CD4-positive, alpha-beta T cell (primary cell): ENCODE measurements around the gene NLRP9. TPM values are rescaled to one million over a fixed set of nuclear protein-coding genes. Genes with fewer than 3 reads are reported as not detected.
A peak's percentile ranks its signal among the peaks of the same experiment; 100 is the strongest.

Experiments
- ATAC-seq: fragments of 200-7000 bp; cut with Tn5 transposase; one replicate; pipeline ENCODE4 v1.10.0; 2022; ENCODE audit warnings: mild to moderate bottlenecking; ENCODE audit not compliant: poor library complexity
- CTCF ChIA-PET: fragments of 350-600 bp; sonication (Branson Sonifier 250); formaldehyde crosslinking; loops from one replicate; lab custom pipeline; 2021; ENCODE audit warnings: antibody characterized with exemption, inconsistent platforms; lab: Charles Lee
- POLR2A ChIA-PET: fragments of 350-600 bp; sonication (Branson Sonifier 250); formaldehyde crosslinking; loops from one replicate; lab custom pipeline; 2021; ENCODE audit warnings: antibody characterized with exemption, inconsistent platforms; lab: Charles Lee
- DNase-seq, 14 experiments: peaks; one replicate each; pipeline ENCODE4 v3.0.0-alpha.2; 2013 to 2020; ENCODE audit warnings: mixed read lengths in 2 of 14
- H3K27ac ChIP-seq, 2 donors: one replicate each; pipeline versions ENCODE4 v1.5.1 to v1.7.0; 2013; ENCODE audit warnings: low read length in 2 of 2, low read depth in 1 of 2, mild to moderate bottlenecking in 1 of 2
- H3K27me3 ChIP-seq, 2 experiments: 1 replicate in 1 of 2; 2 replicates in 1 of 2; pipeline versions ENCODE4 v1.6.1 to v1.7.0; 2013; ENCODE audit warnings: low read length in 2 of 2, control low read depth in 1 of 2, mild to moderate bottlenecking in 1 of 2, moderate library complexity in 1 of 2; ENCODE audit not compliant: insufficient read depth in 2 of 2, control insufficient read depth in 1 of 2
- H3K36me3 ChIP-seq: one replicate; pipeline ENCODE4 v1.6.1; 2013; ENCODE audit warnings: low read length, control low read depth; ENCODE audit not compliant: insufficient read depth
- H3K4me1 ChIP-seq: one replicate; pipeline ENCODE4 v1.6.1; 2013; ENCODE audit warnings: low read length, control low read depth; ENCODE audit not compliant: insufficient read depth
- H3K4me3 ChIP-seq: one replicate; pipeline ENCODE4 v1.5.1; 2013; ENCODE audit warnings: mild to moderate bottlenecking, low read length, moderate library complexity
- H3K9me3 ChIP-seq, 2 experiments: 1 replicate in 1 of 2; 2 replicates in 1 of 2; pipeline versions ENCODE4 v1.6.1 to v1.7.0; 2013; ENCODE audit warnings: low read length in 2 of 2, mild to moderate bottlenecking in 2 of 2, control low read depth in 1 of 2, moderate library complexity in 1 of 2; ENCODE audit not compliant: control insufficient read depth in 1 of 2, insufficient read depth in 1 of 2
- H3K27ac Mint-ChIP-seq: one replicate; pipeline ENCODE4 v1.8.0; 2020; ENCODE audit warnings: mixed read lengths
- H3K27me3 Mint-ChIP-seq: one replicate; pipeline ENCODE4 v1.8.0; 2021; ENCODE audit warnings: mixed read lengths
- H3K36me3 Mint-ChIP-seq: one replicate; pipeline ENCODE4 v1.8.0; 2021; ENCODE audit warnings: low read depth, mixed read lengths
- H3K4me1 Mint-ChIP-seq: one replicate; pipeline ENCODE4 v1.8.0; 2021; ENCODE audit warnings: low read depth, mixed read lengths
- H3K4me3 Mint-ChIP-seq: one replicate; pipeline ENCODE4 v1.8.0; 2020; ENCODE audit warnings: mild to moderate bottlenecking, mixed read lengths
- H3K9me3 Mint-ChIP-seq: one replicate; pipeline ENCODE4 v1.8.0; 2020; ENCODE audit warnings: mixed read lengths
- intact Hi-C, 2 experiments: fragments of 100-400 bp; cut with DNase I in 1 of 2; cut with micrococcal nuclease in 1 of 2; formaldehyde crosslinking; loops; one replicate each; pipeline versions ENCODE4 v1.15.1 to v1.9.0; 2023 to 2025; cut with DNase I, micrococcal nuclease
- total RNA-seq, 174 experiments: library from RNA in 2 of 174; stranded (reverse) in 2 of 174; gene quantifications; one replicate each; pipeline ENCODE4 v1.2.3 and lab custom pipeline; 2021 to 2026
- TF ChIP-seq, protein P1 (sequence below): fragments of 200-600 bp; IDR thresholded peaks from one replicate; pipeline ENCODE4 v1.8.0; 2022; ENCODE audit warnings: antibody characterized with exemption, mild to moderate bottlenecking

The NLRP9 gene
- total RNA-seq, 2 experiments from 2014 or later: not detected

DNA sequence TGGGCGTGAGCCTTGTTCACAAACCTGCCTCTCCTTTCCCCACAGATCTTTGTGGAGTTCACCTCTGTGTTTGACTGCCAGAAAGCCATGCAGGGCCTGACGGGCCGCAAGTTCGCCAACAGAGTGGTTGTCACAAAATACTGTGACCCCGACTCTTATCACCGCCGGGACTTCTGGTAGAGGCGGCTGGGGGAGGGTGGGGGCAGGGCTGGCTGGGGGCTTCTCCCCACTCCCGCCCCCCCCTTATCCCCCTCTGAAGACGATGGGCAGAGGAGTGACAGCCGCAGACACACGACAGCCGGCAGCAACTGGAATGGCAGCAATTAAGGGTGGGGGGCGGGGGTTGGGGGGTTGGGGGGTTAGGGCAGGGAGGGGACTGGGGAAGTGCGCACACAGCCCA lies 64.3 kb downstream of the NLRP9 start:
- peaks cover 57% of the 10 kb centered on the region for H3K4me1 ChIP-seq
- no peak overlapping the region for H3K4me3 ChIP-seq
- intact Hi-C loops: loop anchor here in 1 of 2 experiments (2.0 to 10.0 kb wide), 2 partner anchors 39 to 641 kb away; partner anchors contain the start of gene ZSCAN5A
- DNase-seq (peak in 1 of 14 experiments; percentile 27), ATAC-seq (no peak)
- peak overlapping the region; percentile 49 for H3K4me3 Mint-ChIP-seq
- peaks cover 79% of the 10 kb centered on the region for H3K36me3 Mint-ChIP-seq
- H3K27ac ChIP-seq: peak overlapping the region in 1 of 2 donors; percentile 89
- peaks cover 43% of the 10 kb centered on the region for H3K4me1 Mint-ChIP-seq
- ChIA-PET POLR2A (interaction anchor here (1.0 to 1.2 kb wide), 2 partner anchors 10 to 19 kb away, joined by 3 to 4 read pairs; partner anchors contain the start of gene U2AF2), CTCF (interaction anchor here (1.1 kb wide), 1 partner anchor 30 kb away, joined by 3 read pairs; no protein-coding TSS in a partner anchor)
- H3K27ac Mint-ChIP-seq: peak overlapping the region; percentile 79
- H3K27me3 ChIP-seq: no peaks in the 10 kb centered on the region
- no peaks in the 10 kb centered on the region for H3K9me3 ChIP-seq
- H3K36me3 ChIP-seq: peaks cover 52% of the 10 kb centered on the region
- no peaks in the 10 kb centered on the region for H3K9me3 Mint-ChIP-seq
- no peaks in the 10 kb centered on the region for H3K27me3 Mint-ChIP-seq
- TF ChIP-seq, protein P1, sequence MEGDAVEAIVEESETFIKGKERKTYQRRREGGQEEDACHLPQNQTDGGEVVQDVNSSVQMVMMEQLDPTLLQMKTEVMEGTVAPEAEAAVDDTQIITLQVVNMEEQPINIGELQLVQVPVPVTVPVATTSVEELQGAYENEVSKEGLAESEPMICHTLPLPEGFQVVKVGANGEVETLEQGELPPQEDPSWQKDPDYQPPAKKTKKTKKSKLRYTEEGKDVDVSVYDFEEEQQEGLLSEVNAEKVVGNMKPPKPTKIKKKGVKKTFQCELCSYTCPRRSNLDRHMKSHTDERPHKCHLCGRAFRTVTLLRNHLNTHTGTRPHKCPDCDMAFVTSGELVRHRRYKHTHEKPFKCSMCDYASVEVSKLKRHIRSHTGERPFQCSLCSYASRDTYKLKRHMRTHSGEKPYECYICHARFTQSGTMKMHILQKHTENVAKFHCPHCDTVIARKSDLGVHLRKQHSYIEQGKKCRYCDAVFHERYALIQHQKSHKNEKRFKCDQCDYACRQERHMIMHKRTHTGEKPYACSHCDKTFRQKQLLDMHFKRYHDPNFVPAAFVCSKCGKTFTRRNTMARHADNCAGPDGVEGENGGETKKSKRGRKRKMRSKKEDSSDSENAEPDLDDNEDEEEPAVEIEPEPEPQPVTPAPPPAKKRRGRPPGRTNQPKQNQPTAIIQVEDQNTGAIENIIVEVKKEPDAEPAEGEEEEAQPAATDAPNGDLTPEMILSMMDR: no peak

DNA sequence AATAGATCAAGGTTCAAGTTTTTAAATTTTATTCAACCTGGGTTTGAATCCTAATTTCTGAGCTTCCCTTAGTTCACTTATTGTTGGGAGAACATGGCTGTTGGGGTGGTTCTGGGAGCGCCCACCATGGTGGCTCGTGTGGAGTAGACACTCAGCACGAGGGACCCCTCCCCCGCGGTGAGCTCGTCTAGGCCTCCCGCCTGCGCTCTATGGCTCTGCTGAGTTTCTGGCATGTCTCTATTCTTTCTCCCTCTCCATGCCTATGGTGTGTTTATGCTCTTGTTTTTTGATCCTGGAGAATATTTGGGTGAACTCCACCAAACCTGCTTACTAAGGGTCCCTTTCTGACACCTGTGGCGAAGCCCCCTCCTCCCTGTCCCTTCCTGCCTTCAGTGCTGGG lies 64.7 kb downstream of the NLRP9 start:
- no peaks in the 10 kb centered on the region for H3K9me3 Mint-ChIP-seq
- H3K4me3 ChIP-seq: no peak overlapping the region
- intact Hi-C loops: loop anchor here in 1 of 2 experiments (10.0 kb wide), 1 partner anchor 641 kb away; the partner anchor contains the start of gene ZSCAN5A
- H3K36me3 Mint-ChIP-seq: peaks cover 75% of the 10 kb centered on the region
- TF ChIP-seq, protein P1: no peak
- peak overlapping the region; percentile 79 for H3K27ac Mint-ChIP-seq
- H3K27ac ChIP-seq: no peak overlapping the region
- POLR2A ChIA-PET: interaction anchor here (1.0 kb wide), 1 partner anchor 19 kb away, joined by 4 read pairs; the partner anchor contains the start of gene U2AF2
- peaks cover 52% of the 10 kb centered on the region for H3K36me3 ChIP-seq
- peaks cover 56% of the 10 kb centered on the region for H3K4me1 ChIP-seq
- no peaks in the 10 kb centered on the region for H3K27me3 Mint-ChIP-seq
- ATAC-seq: no peak
- CTCF ChIA-PET: interaction anchor here (1.1 kb wide), 1 partner anchor 30 kb away, joined by 3 read pairs; no protein-coding TSS in a partner anchor
- no peaks in the 10 kb centered on the region for H3K27me3 ChIP-seq
- H3K9me3 ChIP-seq: no peaks in the 10 kb centered on the region
- peaks cover 43% of the 10 kb centered on the region for H3K4me1 Mint-ChIP-seq
- DNase-seq: no peak
- H3K4me3 Mint-ChIP-seq: peak overlapping the region; percentile 49

DNA sequence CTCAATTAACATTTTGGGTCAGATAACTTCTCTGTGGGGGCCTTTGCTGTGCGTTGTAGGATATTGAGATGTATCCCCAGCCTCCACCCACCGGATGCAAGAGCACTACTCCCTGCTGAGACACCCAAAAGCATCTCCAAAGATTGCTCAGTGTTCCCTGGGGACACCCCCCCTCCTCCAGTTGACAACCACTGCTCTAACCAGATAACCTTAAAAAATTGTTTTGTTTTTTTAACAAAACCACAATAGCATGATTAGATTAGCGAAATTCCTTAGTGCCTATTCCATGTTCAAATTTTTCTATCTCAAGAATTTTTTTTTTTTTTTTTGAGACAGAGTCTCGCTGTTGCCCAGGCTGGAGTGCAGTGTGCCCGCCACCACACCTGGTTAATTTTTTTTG lies 65.8 kb downstream of the NLRP9 start:
- intact Hi-C loops: loop anchor here in 1 of 2 experiments (10.0 kb wide), 1 partner anchor 642 kb away; the partner anchor contains the start of gene ZSCAN5A
- ATAC-seq (no peak), DNase-seq (no peak)
- ChIA-PET POLR2A (interaction anchor here (1.8 kb wide), 1 partner anchor 15 kb away, joined by 9 read pairs; no protein-coding TSS in a partner anchor), CTCF (interaction anchor here (1.0 to 1.5 kb wide), 2 partner anchors 14 to 40 kb away, joined by 3 to 10 read pairs; no protein-coding TSS in a partner anchor)
- Histone ChIP-seq H3K4me3 (no peak overlapping the region), H3K27me3 (no peaks in the 10 kb centered on the region), H3K9me3 (no peaks in the 10 kb centered on the region), H3K4me1 (peaks cover 49% of the 10 kb centered on the region), H3K36me3 (peaks cover 52% of the 10 kb centered on the region), H3K27ac (no peak overlapping the region)
- Mint-ChIP-seq H3K4me3 (peak overlapping the region; percentile 51), H3K27me3 (no peaks in the 10 kb centered on the region), H3K9me3 (no peaks in the 10 kb centered on the region), H3K27ac (peak overlapping the region; percentile 71), H3K36me3 (peaks cover 75% of the 10 kb centered on the region), H3K4me1 (peaks cover 37% of the 10 kb centered on the region)
- TF ChIP-seq, protein P1: no peak
